ENCODE data around the gene PPIL6.
"Not testable (repeated sequence)": the region's sequence is repeated elsewhere in the genome, so short reads cannot be mapped to it uniquely, and the experiment has no call there.

Gene PPIL6

DNA sequence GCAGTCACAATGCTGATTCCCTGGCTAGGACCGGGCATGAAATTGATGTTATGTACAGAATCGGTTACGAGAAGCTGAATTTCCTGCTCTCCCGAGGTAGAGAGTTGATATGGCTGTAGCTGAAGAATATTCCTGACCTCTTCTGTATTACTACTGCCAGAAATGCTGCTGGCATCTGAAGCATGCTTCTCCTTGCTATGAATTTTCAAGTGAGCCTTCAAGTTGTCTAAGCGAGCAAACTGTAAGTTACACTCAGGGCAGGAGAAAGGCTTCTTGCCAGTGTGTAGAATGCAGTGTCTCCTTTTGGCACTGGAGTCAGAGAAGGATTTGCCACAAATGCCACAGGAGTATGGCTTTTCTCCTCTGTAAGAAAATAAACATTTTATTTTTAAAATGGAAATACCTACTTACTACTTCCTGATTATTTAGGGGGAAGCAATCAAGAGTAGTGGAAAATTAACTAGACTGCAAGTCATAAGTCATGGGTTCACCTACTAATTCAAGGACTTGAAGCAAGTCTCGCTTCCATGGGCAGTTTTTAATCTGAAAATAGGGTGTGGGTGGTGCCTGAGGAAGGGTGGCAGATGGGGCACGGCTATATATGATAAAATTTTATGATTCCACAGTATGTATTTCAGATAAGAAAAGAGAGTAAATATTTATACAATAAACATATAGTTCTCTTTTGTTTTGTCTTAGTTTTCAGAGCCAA, 25.9 kb upstream of the PPIL6 start:
- FAIRE-seq (no peak), DNase-seq (ENCODE audit: low spot score) (no peak)

DNA sequence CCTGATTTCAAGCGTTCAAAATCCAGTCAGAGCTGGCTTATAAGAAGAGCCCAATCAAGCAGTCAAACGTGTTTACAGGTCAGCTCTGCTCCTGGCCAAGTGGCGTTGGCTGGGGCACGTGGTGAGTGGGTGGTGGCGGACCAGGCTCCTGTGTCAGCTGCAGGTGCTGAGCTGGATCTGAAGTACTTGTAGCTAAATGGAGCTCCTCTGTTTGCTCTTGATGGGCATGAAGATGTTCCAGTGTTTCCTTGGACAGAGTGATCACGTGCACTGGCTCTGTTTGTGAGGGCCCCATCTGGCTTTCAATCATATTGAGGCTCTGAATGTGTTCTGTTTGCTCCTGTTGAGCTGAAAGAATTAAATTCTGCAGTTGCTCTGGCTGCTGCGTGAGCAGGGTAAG, 25.3 kb upstream of the PPIL6 start:
- DNase-seq (ENCODE audit: low spot score) (no peak), FAIRE-seq (no peak)

DNA sequence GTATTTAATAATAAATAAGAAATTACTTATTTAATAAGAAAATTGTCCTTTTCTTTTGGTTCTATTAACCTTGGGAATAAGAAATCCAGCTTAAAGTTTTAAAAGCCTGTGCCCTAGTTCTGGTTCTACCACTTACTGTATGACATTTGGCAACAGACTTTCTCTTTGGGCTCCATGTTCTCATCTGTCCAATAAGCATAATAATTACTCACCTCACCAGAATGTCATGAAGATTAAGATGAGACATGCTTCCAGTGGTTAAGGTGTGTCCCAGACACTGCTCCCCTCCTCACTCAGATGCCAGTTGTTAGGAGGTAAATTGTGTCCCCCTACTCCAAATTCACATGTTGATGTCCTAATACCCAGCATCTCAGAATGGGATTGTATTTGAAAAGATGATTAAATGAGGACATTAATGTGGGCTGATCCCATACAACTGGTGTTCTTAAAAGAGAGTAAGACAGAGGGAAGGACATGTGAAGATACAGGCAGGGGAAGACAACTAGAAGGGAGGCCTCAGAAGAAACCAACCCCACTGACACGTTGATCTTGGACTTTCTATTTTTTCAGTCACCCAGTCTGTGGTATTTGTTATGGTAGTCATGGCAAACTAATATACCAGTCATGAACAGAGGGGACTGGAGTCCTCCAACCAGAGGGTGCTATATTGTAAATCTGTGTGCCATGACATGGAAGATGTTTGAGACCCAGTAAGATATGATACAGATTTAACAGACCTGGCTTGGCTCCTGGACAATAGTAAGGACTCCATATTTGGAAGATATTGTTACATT, 21.5 kb upstream of the PPIL6 start:
- DNase-seq (ENCODE audit: low spot score) (no peak), FAIRE-seq (no peak)

DNA sequence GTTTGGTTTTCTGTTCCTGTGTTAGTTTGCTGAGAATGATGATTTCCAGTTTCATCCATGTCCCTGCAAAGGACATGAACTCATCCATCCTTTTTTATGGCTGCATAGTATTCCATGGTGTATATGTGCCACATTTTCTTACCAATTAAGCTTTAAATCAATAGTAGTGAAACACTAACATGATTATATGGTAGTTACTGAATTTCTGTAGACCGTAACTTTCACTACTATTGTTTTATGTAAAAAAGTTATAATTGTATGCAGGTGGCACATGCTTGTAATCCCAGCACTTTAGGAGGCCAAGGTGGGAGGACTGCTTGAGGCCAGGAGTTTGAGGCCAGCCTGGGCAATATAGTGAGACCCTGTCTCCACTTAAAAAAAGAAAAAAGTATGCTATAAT, 20.8 kb upstream of the PPIL6 start:
- FAIRE-seq = not testable (repeated sequence)

DNA sequence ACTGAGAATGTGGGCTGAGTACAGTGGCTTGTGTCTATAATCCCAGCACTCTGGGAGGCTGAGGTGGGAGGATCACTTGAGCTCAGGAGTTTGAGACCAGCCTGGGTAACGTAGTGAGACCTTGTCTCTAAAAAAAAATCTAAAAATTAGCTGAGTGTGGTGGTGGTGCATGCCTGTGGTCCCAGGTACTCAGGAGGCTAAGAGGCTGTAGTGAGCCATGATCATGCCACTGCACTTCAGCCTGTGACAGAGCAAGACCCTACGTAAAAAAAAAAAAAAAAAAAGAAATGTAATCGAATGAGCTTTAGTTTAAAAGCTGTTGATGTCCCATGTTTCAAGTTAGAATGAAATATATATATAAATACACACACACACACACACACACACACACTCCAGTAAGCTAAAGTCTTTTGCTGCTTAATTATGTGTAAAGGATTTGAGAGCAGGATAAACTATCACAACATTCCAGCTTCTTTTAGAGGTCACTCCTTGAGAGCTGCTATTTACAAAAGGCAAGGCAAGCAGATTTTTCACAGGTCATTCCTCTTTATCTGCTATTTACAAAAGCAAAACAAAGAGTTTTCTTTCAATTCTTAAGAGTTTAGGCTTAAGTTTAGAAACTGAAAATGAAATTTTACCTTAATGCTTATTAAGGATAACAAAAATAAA, 19.9 kb upstream of the PPIL6 start:
- FAIRE-seq = no peak
- DNase-seq (ENCODE audit: low spot score) = no peak

More for the DNA sequence above, 20.8 kb upstream of the PPIL6 start:
- not testable (repeated sequence) for DNase-seq (ENCODE audit: low spot score)

DNA sequence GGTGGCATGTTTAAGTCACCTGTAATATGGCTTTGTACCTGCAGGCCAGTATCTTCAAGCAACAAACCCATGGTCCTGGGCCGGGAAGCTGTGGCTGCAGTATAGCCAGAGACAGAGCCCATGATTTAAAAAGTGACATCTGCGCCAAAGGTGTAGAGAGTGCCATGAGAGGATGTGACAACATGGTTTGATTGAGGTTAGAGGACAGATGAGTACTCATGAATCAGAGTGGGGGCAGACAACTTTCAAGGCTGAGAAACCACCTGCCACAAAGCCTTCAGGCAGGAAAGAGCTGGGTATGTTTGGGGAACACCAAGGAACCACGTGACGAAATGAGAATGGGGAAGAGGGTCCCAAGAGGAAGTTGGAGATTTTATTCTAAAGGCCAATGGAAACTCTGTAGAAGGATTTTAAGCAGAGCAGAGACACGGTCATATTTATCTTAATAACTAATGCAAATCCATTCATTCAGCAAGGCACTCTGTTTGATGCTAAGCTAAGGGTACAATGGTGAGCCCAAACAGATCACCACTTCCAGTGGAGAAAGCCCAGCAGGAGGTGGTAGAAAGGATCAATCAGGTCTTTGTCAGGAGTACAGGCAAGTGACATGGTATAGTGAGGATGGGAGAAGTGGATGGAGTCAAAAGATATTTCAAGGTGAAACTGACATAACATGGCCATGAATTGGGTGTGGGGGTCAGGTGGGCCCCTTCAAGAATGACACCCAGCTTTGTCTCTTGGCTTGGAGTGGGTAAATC, 18.5 kb upstream of the PPIL6 start:
- no peak for FAIRE-seq
- peak; percentile 31 for DNase-seq (ENCODE audit: low spot score)

DNA sequence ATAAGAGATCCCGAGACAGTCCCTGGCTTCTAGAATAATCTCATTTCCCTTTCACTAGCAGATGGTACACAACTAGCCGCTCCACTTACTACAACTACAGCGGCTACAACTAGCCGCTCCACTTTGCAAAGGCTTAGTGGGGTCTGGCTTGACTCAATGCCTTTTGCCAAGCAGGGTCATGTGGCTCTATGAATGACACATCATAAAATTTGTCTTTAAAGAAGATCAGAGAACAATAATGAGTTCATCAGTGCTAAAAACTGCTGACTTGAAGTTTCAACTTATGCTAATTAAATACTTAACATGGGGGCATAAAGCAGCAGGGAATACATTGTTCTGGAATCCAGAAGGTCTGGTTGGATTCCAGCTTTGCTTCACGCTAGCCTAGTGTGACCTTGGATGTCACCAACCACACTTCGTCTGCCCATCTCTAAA, 17.2 kb upstream of the PPIL6 start:
- FAIRE-seq = no peak

DNA sequence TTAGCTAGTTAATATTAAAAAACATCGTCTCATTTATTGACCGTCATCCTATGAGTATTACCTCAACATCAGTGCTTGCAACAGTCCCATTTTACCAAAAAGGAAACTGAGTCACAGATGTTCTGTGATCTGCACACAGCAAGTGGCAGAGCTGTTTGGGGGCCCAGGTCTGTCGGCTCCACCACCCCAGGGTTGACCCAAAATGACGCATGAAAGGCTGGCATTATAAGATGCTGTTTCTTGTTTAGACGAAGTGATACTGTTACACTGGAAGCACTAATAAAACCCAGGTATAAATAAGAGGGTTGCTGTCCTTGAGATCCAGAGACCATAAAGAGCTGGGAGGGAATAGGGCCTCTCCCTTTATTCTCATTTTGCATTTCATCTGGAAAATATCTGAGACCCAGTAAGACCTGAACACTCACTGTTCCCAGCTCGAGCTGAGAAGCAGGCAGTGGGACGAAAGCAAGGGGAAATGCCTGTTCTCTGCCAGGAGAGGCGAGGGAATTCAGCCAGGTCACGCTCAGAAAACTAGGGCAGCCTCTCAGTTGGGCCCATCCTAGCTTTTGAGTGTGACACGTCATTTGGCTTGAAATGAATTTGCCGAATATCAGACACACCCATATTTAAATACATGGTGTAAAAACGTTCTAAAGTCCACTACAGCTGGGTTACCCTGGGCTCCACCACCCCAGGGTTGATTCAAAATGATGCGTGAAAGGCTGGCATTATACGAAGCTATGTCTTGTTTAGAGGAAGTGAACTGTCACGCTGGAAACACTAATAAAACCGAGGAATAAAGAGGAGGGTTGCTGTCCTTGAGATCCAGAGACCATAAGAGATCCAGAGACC, 16.5 kb upstream of the PPIL6 start:
- DNase-seq (ENCODE audit: low spot score) (no peak), FAIRE-seq (no peak)

More for the DNA sequence above, 17.2 kb upstream of the PPIL6 start:
- DNase-seq (ENCODE audit: low spot score) = no peak

DNA sequence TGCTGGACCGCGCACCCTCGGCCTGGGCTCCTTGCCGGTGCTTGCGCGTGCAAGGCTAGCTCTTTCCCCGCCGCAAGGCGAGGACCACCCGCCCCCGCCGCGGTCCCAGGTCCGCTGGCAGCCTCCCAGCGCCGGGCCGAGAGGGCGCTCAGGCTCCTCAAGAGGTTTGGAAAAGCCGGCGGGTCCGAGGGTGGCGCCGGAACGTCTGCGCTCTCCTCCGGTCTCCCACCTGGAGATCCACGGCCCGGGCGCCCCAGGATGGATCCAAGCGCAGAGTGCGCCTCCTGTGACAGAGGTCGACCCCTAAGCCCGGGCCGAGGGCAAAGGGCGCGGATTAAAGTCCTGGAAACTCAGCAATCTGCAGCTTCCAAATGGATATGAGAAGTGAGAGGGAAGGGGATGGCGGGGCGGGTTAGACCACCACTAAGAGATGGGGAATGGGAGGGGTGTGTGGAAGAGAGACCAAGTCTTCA, 15.7 kb upstream of the PPIL6 start:
- no peak for FAIRE-seq
- DNase-seq (ENCODE audit: low spot score) = no peak

DNA sequence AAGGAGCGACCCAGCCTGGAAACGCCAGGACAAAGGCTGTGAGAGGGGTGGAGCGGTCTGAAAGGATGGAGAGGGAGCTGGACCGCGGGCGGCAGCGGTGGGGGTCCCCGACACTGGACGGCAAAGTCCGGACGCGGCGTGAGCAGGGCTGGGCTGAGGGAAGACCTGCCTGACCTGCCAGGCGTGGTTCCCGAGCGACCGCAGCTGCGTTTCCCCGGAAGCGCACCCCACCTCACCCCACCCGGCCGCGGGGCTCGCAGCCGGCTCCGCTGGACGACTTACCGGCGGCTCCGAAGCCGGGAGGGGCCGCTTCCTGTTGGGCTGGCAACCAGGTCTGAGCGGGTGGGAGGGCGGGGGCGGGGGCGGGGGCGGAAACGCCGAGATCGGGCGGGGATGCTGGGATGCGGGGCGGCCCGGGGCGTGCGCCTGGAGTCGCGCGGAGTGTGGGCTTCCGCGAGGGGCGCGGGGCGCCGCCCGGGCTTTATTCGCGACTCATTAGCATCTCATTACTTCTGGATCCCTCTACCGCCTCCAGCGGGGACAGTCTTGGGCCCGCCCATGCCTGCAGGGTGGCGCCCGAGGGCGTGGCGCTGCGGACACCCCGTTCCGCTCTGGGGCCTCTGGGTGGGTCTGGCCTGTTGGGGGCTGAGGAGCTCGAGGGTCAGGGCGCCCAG, 15.1 kb upstream of the PPIL6 start, which contains the start of gene MICAL1:
MICAL1 (minus strand) TSS at position 336 of the 674 bp plus-strand sequence. CDS start 1,576 bp downstream, outside the sequence.
- peak; percentile 36 for DNase-seq (ENCODE audit: low spot score)
- no peak for FAIRE-seq

DNA sequence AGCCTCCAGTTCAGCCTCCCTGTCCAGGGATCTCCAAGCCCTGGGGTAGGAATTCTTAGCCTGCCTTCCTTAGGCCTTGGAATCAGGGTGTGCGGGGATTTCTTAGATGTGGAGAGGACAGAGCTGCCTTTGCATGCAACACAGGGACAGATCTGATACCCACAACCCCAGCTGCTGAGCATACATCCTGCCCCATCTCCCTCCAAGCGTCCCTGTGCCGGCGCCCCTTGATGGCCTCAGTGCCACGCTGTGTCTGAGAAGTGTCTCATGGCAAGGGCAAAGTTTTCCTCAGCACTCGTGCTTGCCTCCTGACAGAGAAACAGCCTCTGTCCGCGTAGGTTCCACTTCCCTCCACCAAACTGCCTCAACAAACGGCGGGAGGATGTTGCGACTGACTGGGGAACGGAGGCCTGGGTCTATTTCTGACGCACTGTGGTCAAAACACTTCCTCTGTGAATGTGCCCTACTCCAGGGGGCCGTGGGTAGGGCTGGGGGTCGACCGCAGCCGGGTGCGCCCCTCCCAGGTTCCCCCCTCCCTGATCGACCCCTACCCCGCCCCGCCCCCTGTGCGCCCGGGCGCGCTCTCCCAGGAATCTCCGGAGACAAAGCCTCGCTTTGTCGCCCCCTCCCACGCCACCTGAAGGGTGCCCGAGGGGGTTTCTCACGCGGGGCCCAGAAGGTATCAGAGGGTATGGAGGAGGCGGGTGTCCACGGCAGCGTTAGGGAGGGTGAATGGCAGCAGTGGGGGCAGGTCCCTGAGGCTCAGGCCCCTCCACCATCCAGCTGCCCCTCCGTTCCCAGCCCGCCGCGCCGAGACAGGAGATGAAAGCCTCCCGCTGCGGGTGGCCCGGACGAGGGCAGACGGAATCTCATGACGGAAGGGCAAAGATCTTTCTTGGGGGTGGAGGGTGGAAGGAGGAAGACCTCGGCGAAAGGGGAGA, 14.3 kb upstream of the PPIL6 start:
- FAIRE-seq = no peak
- no peak for DNase-seq (ENCODE audit: low spot score)

DNA sequence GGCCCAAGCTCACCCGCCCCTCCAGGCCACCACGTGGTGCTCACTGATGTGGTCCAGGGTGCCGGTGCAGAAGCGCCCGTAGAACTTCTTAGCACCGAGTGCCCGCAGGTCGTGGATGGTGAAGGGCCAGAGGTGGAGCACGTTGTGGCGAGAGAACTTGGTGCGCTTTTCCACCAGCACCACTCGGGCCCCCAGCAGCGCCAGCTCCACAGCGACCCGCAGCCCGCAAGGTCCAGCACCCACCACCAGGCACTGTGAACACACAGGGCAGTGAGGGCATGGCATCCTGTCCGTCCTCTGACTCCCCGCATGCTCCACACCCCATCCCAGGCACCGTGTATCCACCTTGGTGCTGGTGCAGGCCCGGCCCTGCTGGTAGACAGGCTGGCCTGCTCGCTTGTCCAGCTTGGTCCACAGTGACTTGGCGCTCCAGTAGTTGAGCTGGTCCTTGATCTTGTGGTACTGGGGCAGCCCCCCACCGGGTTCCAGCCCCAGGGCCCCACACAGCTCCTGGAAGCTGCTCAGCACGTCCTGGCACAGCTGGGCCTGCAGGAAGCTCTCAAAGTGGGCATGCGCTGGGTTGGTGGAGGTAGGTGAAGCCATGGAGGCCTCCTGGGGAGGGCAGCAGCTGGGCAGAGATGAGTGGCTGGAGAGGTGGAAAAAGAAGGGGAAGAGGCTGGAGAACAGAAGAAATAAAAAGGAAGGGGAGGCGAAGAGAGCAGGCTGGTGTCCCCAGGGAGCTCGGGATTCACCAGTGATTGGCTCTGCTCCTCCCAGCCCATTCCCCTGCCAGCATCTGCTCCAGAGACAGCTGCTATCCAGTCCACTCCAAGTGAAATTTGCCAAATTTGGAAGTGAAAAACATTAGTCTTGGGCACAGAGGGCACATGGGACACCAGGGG, 13.4 kb upstream of the PPIL6 start:
- DNase-seq (ENCODE audit: low spot score) (no peak), FAIRE-seq (no peak)

DNA sequence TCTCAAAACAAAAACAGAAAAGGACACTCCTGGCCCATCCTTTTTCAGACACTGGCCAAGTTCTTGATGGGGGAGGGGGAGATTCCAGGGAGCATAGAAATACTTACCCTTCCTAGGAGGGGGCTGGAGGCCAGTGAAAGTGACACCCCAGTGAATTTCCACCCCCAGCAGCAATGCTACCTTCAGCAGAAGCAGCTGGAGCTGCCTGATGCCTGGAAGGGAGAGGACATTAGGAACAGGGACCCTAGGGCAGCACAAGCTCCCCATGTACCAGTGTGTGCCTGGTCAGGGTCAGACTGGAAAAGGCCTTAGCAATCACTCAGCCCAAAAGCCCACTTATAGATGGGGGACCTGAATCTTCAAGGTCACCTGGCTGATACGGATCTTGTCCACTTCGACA, 12.7 kb upstream of the PPIL6 start:
- no peak for DNase-seq (ENCODE audit: low spot score)
- no peak for FAIRE-seq

DNA sequence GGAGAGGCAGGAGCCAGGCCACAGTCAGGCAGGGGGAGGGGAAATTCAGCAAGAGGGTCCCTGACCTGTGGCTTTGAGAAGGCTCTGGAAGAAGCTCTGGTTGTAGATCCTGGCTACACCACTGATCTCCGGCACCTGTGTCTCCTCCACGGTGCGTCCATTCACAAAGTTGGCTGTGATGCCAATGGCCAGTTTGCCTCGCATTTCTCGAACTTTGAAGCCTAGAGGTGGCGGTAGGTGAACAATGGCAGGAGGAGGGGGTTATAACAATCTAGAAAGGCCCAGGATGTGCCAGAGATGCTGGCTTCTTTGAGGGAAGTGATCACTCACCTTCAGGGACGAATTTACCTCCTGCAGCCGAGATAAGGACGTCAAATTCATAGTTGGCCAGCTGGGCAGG, 11.8 kb upstream of the PPIL6 start:
- DNase-seq (ENCODE audit: low spot score) (no peak), FAIRE-seq (no peak)

DNA sequence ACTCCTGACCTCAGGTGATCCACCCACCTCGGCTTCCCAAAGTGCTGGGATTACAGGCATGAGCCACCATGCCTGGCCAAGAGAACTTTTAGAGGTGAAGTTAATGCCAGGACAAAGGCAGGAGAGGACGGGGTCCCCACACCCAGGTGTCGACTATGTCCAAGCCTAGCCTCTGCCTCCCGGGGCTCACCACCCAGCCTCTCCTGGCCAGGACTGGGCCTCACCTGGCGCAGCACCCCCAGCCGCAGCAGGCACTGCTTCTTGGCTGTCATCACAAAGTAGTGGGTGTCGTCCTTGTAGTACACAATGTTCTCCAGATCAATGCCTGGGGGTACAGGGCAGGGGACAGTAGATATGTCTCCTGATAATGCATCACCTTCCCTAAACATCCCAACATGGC, 10.9 kb upstream of the PPIL6 start:
- DNase-seq (ENCODE audit: low spot score) = no peak
- no peak for FAIRE-seq

DNA sequence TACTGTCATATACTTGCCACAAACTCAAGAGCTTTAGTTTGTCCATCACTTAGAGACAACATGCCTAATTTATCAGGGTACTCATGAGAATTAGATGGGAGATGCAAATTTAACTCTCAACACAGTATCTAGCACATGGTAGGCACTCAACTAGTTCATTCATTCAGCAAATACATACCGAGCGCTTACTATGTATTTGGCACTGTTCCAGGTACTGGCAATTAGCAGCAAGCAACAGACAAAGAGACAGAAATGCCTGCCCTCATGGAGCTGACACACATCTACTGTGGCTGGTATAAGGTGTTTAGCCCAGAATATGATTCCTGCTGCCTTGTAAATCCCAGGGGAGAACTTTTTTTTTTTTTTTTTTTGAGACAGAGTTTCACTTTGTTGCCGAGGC, 10.4 kb upstream of the PPIL6 start:
- no peak for FAIRE-seq

DNA sequence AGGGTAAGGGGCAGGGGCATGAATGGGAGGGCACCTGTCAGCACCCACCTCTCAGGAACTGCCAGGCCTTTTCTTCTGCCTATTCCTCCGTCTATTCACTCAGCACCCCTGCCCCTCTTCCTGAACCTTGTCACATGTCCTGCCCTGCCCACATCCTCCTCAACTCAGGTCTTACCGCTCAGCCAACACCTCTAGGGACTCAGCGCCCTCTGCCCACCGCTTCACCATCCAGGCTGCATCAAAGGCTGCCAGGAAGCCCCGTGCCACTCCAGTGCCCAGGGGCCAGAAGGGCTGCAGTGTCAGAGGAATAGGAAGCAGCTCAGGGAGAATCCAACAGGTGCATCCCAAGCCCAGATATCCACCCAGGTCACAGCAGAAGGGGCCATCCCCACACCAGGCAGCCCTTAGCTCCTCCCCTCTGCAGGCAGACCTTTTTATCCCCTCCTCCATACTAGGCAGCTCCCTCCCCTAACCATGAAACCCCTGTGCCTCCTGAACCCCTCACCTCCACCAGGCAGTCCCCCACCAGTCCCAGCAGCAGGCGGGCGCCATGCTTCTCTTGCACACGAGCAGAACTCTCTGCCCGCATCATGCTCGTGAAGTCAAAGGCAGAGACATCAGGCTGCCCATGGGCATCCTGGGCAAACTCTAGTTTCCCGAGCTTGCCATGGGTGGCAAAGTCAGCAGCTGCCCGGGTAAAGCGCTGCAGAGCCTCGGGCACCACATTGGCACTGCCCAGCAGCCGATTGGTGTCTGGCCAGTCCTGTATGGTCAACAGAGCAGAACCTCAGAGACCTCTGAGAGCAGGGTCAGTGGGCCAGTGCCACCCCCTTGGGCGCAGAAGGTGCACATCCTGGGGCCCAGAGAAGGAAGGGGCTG, 9.6 kb upstream of the PPIL6 start:
- DNase-seq (ENCODE audit: low spot score) (no peak), FAIRE-seq (no peak)

More for the DNA sequence above, 10.4 kb upstream of the PPIL6 start:
- no peak for DNase-seq (ENCODE audit: low spot score)

All from RCC 7860 (cell line).